SIG-M5 treated with dmso at 0.1 percent for 504 hours (cell line): ENCODE results near the gene SLC39A3.
A peak's percentile ranks its signal among the peaks of the same experiment; 100 is the strongest.

Experiments used
- DNase-seq: peaks from one replicate; lab custom pipeline; 2025; ENCODE audit not compliant: unreplicated experiment; lab: John Stamatoyannopoulos, UW

Gene SLC39A3

GRCh38 chr19:2739602-2740313, at the start of gene SLC39A3:
TSS of gene SLC39A3 (minus strand) at chr19:2740017. CDS start at chr19:2737257, 2,760 bp downstream.
- DNase-seq: peak; percentile 91

GRCh38 chr19:2788237-2788636, 48.4 kb upstream of the SLC39A3 start:
- no peak for DNase-seq

- DNase-seq: no peak
Observed at GRCh38 chr19:2787115-2787514, 47.3 kb upstream of the SLC39A3 start.

GRCh38 chr19:2785244-2785997, 45.6 kb upstream of the SLC39A3 start, which contains the start of gene THOP1:
TSS of gene THOP1 (plus strand) at chr19:2785503. CDS start at chr19:2785663, 160 bp downstream.
- peak; percentile 96 for DNase-seq

GRCh38 chr19:2783781-2784145, 43.9 kb upstream of the SLC39A3 start:
- DNase-seq: no peak

- peak; percentile 98 for DNase-seq
Observed at GRCh38 chr19:2782936-2783780, 43.3 kb upstream of the SLC39A3 start, which contains the start of gene SGTA. TSS of gene SGTA (minus strand) at chr19:2783273. CDS start at chr19:2769068, 14,205 bp downstream.

GRCh38 chr19:2782329-2782935, 42.6 kb upstream of the SLC39A3 start:
- DNase-seq: no peak

- no peak for DNase-seq
Observed at GRCh38 chr19:2780284-2780683, 40.5 kb upstream of the SLC39A3 start.

- no peak for DNase-seq
Observed at GRCh38 chr19:2779121-2779740, 39.4 kb upstream of the SLC39A3 start.

GRCh38 chr19:2777952-2778683, 38.3 kb upstream of the SLC39A3 start:
- no peak for DNase-seq

GRCh38 chr19:2775556-2776430, 36.0 kb upstream of the SLC39A3 start:
- DNase-seq: no peak

- DNase-seq: no peak
Observed at GRCh38 chr19:2774953-2775555, 35.2 kb upstream of the SLC39A3 start.

- no peak for DNase-seq
Observed at GRCh38 chr19:2774083-2774679, 34.4 kb upstream of the SLC39A3 start.

GRCh38 chr19:2771786-2772674, 32.2 kb upstream of the SLC39A3 start:
- no peak for DNase-seq

- no peak for DNase-seq
Observed at GRCh38 chr19:2770055-2771013, 30.5 kb upstream of the SLC39A3 start.

- no peak for DNase-seq
Observed at GRCh38 chr19:2769218-2769617, 29.4 kb upstream of the SLC39A3 start.
